H1 (cell line): ENCODE measurements around the gene TTBK2. TPM values are rescaled to one million over a fixed set of nuclear protein-coding genes. Genes with fewer than 3 reads are reported as not detected.

Source experiments
- CTCF ChIA-PET: fragments of 300-600 bp; sonication (Branson Sonifier 250); formaldehyde crosslinking; loops from one replicate; lab custom pipeline; 2021; ENCODE audit not compliant: partially characterized antibody; lab: Charles Lee
- POLR2A ChIA-PET: fragments of 300-600 bp; sonication (Branson Sonifier 250); formaldehyde crosslinking; loops from one replicate; lab custom pipeline; 2021; ENCODE audit warnings: inconsistent platforms; ENCODE audit not compliant: partially characterized antibody; lab: Charles Lee
- DNase-seq, 2 experiments: peaks; one replicate each; pipeline versions ENCODE4 v3.0.0 to v3.0.0-alpha.2; 2010 to 2022; ENCODE audit warnings: low spot score in 2 of 2, low read depth in 1 of 2, mixed read lengths in 1 of 2
- FAIRE-seq: peaks from 2 replicates; lab custom pipeline; 2011; peaks lifted over from hg19 to GRCh38; lab: Jason Lieb, UNC
- H2AFZ ChIP-seq: 2 replicates; pipeline ENCODE4 v1.8.1; 2012; ENCODE audit warnings: low read length, inconsistent platforms
- H2AK5ac ChIP-seq: 2 replicates; pipeline ENCODE4 v1.6.1; 2013; ENCODE audit warnings: low read depth, low read length
- H2BK120ac ChIP-seq: replicated peaks from 2 replicates; pipeline ENCODE3; 2013; ENCODE audit warnings: low read depth, low read length, inconsistent platforms
- H2BK12ac ChIP-seq: 2 replicates; pipeline ENCODE4 v1.6.1; 2013; ENCODE audit warnings: low read depth, low read length
- H2BK15ac ChIP-seq: 2 replicates; pipeline ENCODE4 v1.6.1; 2013; ENCODE audit warnings: low read length
- H2BK20ac ChIP-seq: 2 replicates; pipeline ENCODE4 v1.6.1; 2013; ENCODE audit warnings: low read length
- H2BK5ac ChIP-seq: 2 replicates; pipeline ENCODE4 v1.6.1; 2013; ENCODE audit warnings: low read depth, low read length
- H3K14ac ChIP-seq: 2 replicates; pipeline ENCODE4 v1.6.1; 2013; ENCODE audit warnings: inconsistent platforms; ENCODE audit not compliant: insufficient read length
- H3K18ac ChIP-seq: 2 replicates; pipeline ENCODE4 v1.6.1; 2013; ENCODE audit warnings: low read length; ENCODE audit errors: extremely low read depth
- H3K23ac ChIP-seq: 2 replicates; pipeline ENCODE4 v1.6.1; 2013; ENCODE audit warnings: inconsistent platforms; ENCODE audit not compliant: insufficient read length
- H3K23me2 ChIP-seq: 2 replicates; pipeline ENCODE4 v1.6.1; 2013; ENCODE audit warnings: low read depth, low read length
- H3K27ac ChIP-seq: 2 replicates; pipeline ENCODE4 v1.6.1; 2011; ENCODE audit warnings: low read depth, low read length, inconsistent platforms
- H3K27me3 ChIP-seq, 4 experiments: replicated peaks in 1 of 4; 1 replicate in 1 of 4; 2 replicates in 3 of 4; pipeline versions ENCODE4 v1.6.1 to v1.8.1; 2011 to 2013; ENCODE audit warnings: low read length in 3 of 4, mild to moderate bottlenecking in 3 of 4, inconsistent platforms in 2 of 4, mixed read lengths in 2 of 4, moderate library complexity in 1 of 4; ENCODE audit not compliant: control insufficient read depth in 3 of 4, insufficient read depth in 3 of 4; ENCODE audit errors: extremely low read depth in 1 of 4
- H3K36me3 ChIP-seq, 4 experiments: 2 replicates each; pipeline versions ENCODE4 v1.6.1 to v1.8.1; 2011 to 2013; ENCODE audit warnings: mild to moderate bottlenecking in 4 of 4, low read length in 3 of 4, moderate library complexity in 2 of 4, control low read depth in 1 of 4, inconsistent platforms in 1 of 4; ENCODE audit not compliant: insufficient read depth in 4 of 4, control insufficient read depth in 2 of 4
- H3K4ac ChIP-seq: replicated peaks from 2 replicates; pipeline ENCODE3; 2013; ENCODE audit warnings: low read length, low read depth, mixed read lengths, inconsistent platforms; ENCODE audit not compliant: insufficient read length
- H3K4me1 ChIP-seq, 4 experiments: replicated peaks in 1 of 4; 1 replicate in 1 of 4; 2 replicates in 3 of 4; pipeline versions ENCODE4 v1.6.1 to v1.8.1; 2011 to 2013; ENCODE audit warnings: low read length in 3 of 4, inconsistent platforms in 2 of 4, mixed read lengths in 1 of 4; ENCODE audit not compliant: insufficient read depth in 4 of 4, control insufficient read depth in 3 of 4
- H3K4me2 ChIP-seq, 2 experiments: 2 replicates each; pipeline versions ENCODE4 v1.6.1 to v1.8.1; 2011 to 2013; ENCODE audit warnings: low read depth in 2 of 2, low read length in 2 of 2, control low read depth in 1 of 2, inconsistent platforms in 1 of 2, mild to moderate bottlenecking in 1 of 2; ENCODE audit not compliant: insufficient read depth in 1 of 2
- H3K4me3 ChIP-seq, 4 experiments: fragments of 200-600, 300-600 bp in 1 of 4; sonication (generic), shearing (Covaris generic), sonication (Bioruptor Twin) in 1 of 4; 2 replicates each; pipeline versions ENCODE4 v1.5.1 to v1.8.1; 2011 to 2016; ENCODE audit warnings: low read length in 4 of 4, low read depth in 3 of 4, control low read depth in 2 of 4, inconsistent platforms in 2 of 4, mild to moderate bottlenecking in 2 of 4, mixed read lengths in 1 of 4, moderate library complexity in 1 of 4; ENCODE audit not compliant: insufficient read depth in 2 of 4; ENCODE audit errors: extremely low read depth in 1 of 4
- H3K56ac ChIP-seq: replicated peaks from 2 replicates; pipeline ENCODE3; 2013; ENCODE audit warnings: low read depth, mild to moderate bottlenecking, mixed read lengths, low read length, inconsistent platforms; ENCODE audit not compliant: insufficient read length
- H3K79me1 ChIP-seq: 2 replicates; pipeline ENCODE4 v1.6.1; 2013; ENCODE audit warnings: low read depth, low read length, control low read depth
- H3K79me2 ChIP-seq, 2 experiments: 2 replicates each; pipeline versions ENCODE4 v1.6.1 to v1.8.1; 2012 to 2013; ENCODE audit warnings: low read length in 2 of 2, mild to moderate bottlenecking in 2 of 2, inconsistent platforms in 1 of 2; ENCODE audit not compliant: insufficient read depth in 2 of 2, control insufficient read depth in 1 of 2
- H3K9ac ChIP-seq, 4 experiments: replicated peaks in 1 of 4; 1 replicate in 1 of 4; 2 replicates in 3 of 4; pipeline versions ENCODE4 v1.6.1 to v1.8.1; 2011 to 2013; ENCODE audit warnings: low read depth in 3 of 4, low read length in 3 of 4, control low read depth in 2 of 4, mild to moderate bottlenecking in 2 of 4, moderate library complexity in 2 of 4, inconsistent platforms in 1 of 4; ENCODE audit errors: extremely low read depth in 1 of 4
- H3K9me3 ChIP-seq, 2 experiments: 2 replicates each; pipeline versions ENCODE4 v1.6.1 to v1.8.1; 2012 to 2013; ENCODE audit warnings: mild to moderate bottlenecking in 2 of 2, moderate library complexity in 2 of 2, control low read depth in 1 of 2, inconsistent platforms in 1 of 2, low read depth in 1 of 2, low read length in 1 of 2, mixed read lengths in 1 of 2; ENCODE audit not compliant: insufficient read depth in 2 of 2
- H4K20me1 ChIP-seq, 2 experiments: replicated peaks in 1 of 2; 2 replicates each; pipeline versions ENCODE3 to v1.8.1; 2011 to 2013; ENCODE audit warnings: inconsistent platforms in 2 of 2, low read length in 2 of 2, mild to moderate bottlenecking in 1 of 2; ENCODE audit not compliant: insufficient read depth in 2 of 2, control insufficient read depth in 1 of 2
- H4K5ac ChIP-seq: 2 replicates; pipeline ENCODE4 v1.6.1; 2013; ENCODE audit warnings: low read length, low read depth, mixed read lengths, inconsistent platforms; ENCODE audit not compliant: insufficient read length
- H4K8ac ChIP-seq: 2 replicates; pipeline ENCODE4 v1.8.0; 2013; ENCODE audit warnings: mild to moderate bottlenecking, moderate library complexity, low read length, inconsistent platforms; ENCODE audit not compliant: insufficient read depth; ENCODE audit errors: extremely low read depth
- H4K91ac ChIP-seq: replicated peaks from 2 replicates; pipeline ENCODE3; 2013; ENCODE audit warnings: low read length, mixed read lengths, inconsistent platforms; ENCODE audit not compliant: insufficient read length
- EGR1 ChIP-seq: IDR thresholded peaks from 2 replicates; pipeline ENCODE4 v1.6.1; 2011; ENCODE audit warnings: low read depth, low read length, borderline replicate concordance
- JUND ChIP-seq: IDR thresholded peaks from 2 replicates; pipeline ENCODE4 v1.6.1; 2011; ENCODE audit warnings: mild to moderate bottlenecking, improper control_type of control experiment, low read length
- SIRT6 ChIP-seq: IDR thresholded peaks from one replicate; pipeline ENCODE4 v1.7.1; 2012; ENCODE audit warnings: low read length, inconsistent platforms
- TAF1 ChIP-seq: IDR thresholded peaks from 2 replicates; pipeline ENCODE4 v1.6.1; 2011; ENCODE audit warnings: mild to moderate bottlenecking, low read depth, low read length
- WGBS, 2 experiments: shearing (Covaris generic) in 1 of 2; methylation state at CpG; one replicate each; pipeline versions ENCODE4 v1.1.6 to v1.1.7; 2013 to 2015; ENCODE audit warnings: low lambda C conversion rate in 2 of 2, mixed read lengths in 2 of 2, inconsistent platforms in 1 of 2, low coverage in 1 of 2, missing lambda C conversion rate in 1 of 2; ENCODE audit not compliant: insufficient replicate concordance in 2 of 2, insufficient coverage in 1 of 2, insufficient read length in 1 of 2; ENCODE audit errors: extremely low coverage in 1 of 2, missing lambda C conversion rate in 1 of 2; 5-methylcytosine and 5-hydroxymethylcytosine counted together
- polyA plus RNA-seq, 7 experiments: library from polyadenylated mRNA; depleted of rRNA in 3 of 7; stranded (reverse) in 5 of 7; unstranded in 2 of 7; fragments of >200 nt in 5 of 7; fragments of 200-250 nt in 2 of 7; gene quantifications; 1 replicate in 5 of 7; 2 replicates in 1 of 7; 4 replicates in 1 of 7; pipeline versions ENCODE4 v1.2.1 to v1.2.3, GENCODE V29; 2011 to 2013; ENCODE audit warnings: missing spikeins in 2 of 7, mixed read lengths in 2 of 7
- total RNA-seq: library from RNA; stranded (reverse); fragmentation: NEBNext Ultra II Directional; extraction: Animal tissue kit (Norgen Biotek cat#: 25700); gene quantifications from 2 replicates; pipeline ENCODE4 v1.2.1, GENCODE V29; 2021

TTBK2 gene
- total and polyA plus RNA-seq, 2 of the 8 experiments (the other 6 are each of a cell fraction or from before 2014, with no cell fraction given) = 2.7 to 18.2 TPM

DNA sequence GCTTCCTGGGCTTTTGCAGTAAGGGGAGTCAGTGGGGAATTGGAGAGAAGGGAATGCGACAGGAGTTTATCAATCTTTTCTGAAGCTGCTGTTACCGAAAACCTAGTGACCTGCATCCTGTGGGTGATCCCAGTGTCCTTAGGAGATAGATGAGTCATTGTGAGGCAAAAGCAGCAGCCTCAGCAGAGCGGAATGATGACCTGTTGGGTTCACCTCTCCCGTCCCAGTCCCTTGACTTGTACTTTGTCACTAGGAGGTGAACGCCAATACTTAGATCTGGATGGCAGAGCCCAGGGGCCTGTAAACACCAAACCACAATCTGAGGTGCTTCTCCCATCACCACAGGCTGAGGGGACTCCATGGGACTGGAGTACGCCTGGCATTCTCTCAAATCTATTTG lies 201.5 kb downstream of the TTBK2 start:
- H3K14ac ChIP-seq = no peak overlapping the region
- no peak for FAIRE-seq
- ChIA-PET CTCF (interaction anchor here (0.8 to 5.5 kb wide), 3 partner anchors 15 to 208 kb away, joined by 3 to 31 read pairs (median 5); no protein-coding TSS in a partner anchor), POLR2A (interaction anchor here (1.1 to 5.5 kb wide), 2 partner anchors 7 to 13 kb away, joined by 3 to 27 read pairs; no protein-coding TSS in a partner anchor)
- no peak overlapping the region for H4K91ac ChIP-seq
- H2AK5ac ChIP-seq = no peak overlapping the region
- no peak overlapping the region for H4K5ac ChIP-seq
- H3K56ac ChIP-seq = no peak overlapping the region
- no peak overlapping the region for H3K9ac ChIP-seq
- H2BK120ac ChIP-seq = no peak overlapping the region
- H2BK20ac ChIP-seq = no peak overlapping the region
- H2AFZ ChIP-seq = no peak overlapping the region
- H3K18ac ChIP-seq = no peak overlapping the region
- DNase-seq = no peak
- no peaks in the 10 kb centered on the region for H3K79me1 ChIP-seq
- no peak overlapping the region for H3K4me2 ChIP-seq
- no peak overlapping the region for H3K4me3 ChIP-seq
- no peak overlapping the region for H4K8ac ChIP-seq
- H2BK12ac ChIP-seq = no peak overlapping the region
- H3K4me1 ChIP-seq = no peaks in the 10 kb centered on the region
- no peaks in the 10 kb centered on the region for H3K79me2 ChIP-seq
- WGBS, 2 experiments = 85% methylated on average over 5 of the region's 6 CpGs; no CpG with 5 or more reads in 1 of the 2 experiments
- no peaks in the 10 kb centered on the region for H3K9me3 ChIP-seq
- no peak overlapping the region; the same call in 1 of the 2 replicates for H2BK5ac ChIP-seq
- H3K4ac ChIP-seq = no peak overlapping the region
- H3K23me2 ChIP-seq = 0 out of 2 replicates have a peak, but pooled peaks cover 1% of the 10 kb centered on the region
- H3K36me3 ChIP-seq = peaks cover 2 to 20% (median 6%) of the 10 kb centered on the region in 4 experiments; a peak in 6 of 8 replicates
- no peak overlapping the region for H3K27ac ChIP-seq
- H4K20me1 ChIP-seq = peaks cover 0 to 2% of the 10 kb centered on the region in 2 experiments
- no peak overlapping the region for H2BK15ac ChIP-seq
- no peaks in the 10 kb centered on the region for H3K27me3 ChIP-seq
- no peak overlapping the region for H3K23ac ChIP-seq
- TF ChIP-seq JUND = no peak
- TF ChIP-seq EGR1 = no peak
- TF ChIP-seq SIRT6 = no peak
- TF ChIP-seq TAF1 = no peak
